K562 (cell line): Measurements from ENCODE around the gene GUCY2D. TPM values are rescaled to one million over a fixed set of nuclear protein-coding genes. Genes with fewer than 3 reads are reported as not detected.

Source experiments
- ATAC-seq: fragments of 200-7000 bp; cut with Tn5 transposase; 3 replicates; pipeline ENCODE4 v1.9.1; 2020; ENCODE audit warnings: moderate library complexity
- BruUV-seq: library from RNA; stranded (reverse); fragments of 400-500 nt; replicated peaks from 2 replicates; lab custom pipeline; 2021; lab: Mats Ljungman, UMichigan
- CTCF ChIA-PET: fragments of 300-600 bp; formaldehyde crosslinking; extraction: SDS; loops from one replicate; lab custom pipeline; 2021; ENCODE audit warnings: low intra/inter-chr PET ratio; lab: Yijun Ruan, JAX
- POLR2A ChIA-PET: fragments of 300-600, 350-650 bp; sonication (Branson Sonifier 250); formaldehyde crosslinking; extraction: SDS; loops from one replicate; lab custom pipeline; 2021; ENCODE audit warnings: antibody characterized with exemption, inconsistent platforms; lab: Yijun Ruan, JAX
- DNase-seq, 4 experiments: peaks; one replicate each; pipeline versions ENCODE4 v3.0.0 to v3.0.0-alpha.2; 2011 to 2018; ENCODE audit warnings: low spot score in 3 of 4, mixed read lengths in 3 of 4; ENCODE audit errors: extremely low read depth in 1 of 4
- FAIRE-seq: peaks from 2 replicates; lab custom pipeline; 2011; peaks lifted over from hg19 to GRCh38; lab: Jason Lieb, UNC
- H2AFZ ChIP-seq: 2 replicates; pipeline ENCODE4 v1.6.0; 2011; ENCODE audit warnings: low read depth, low read length, control low read depth, inconsistent platforms
- H3K27ac ChIP-seq: fragments of 200-600 bp; 3 replicates; pipeline ENCODE4 v1.8.0; 2011; ENCODE audit warnings: low read depth, mild to moderate bottlenecking, control low read depth, inconsistent platforms, low read length, moderate library complexity, mixed read lengths; ENCODE audit errors: extremely low read depth
- H3K27me3 ChIP-seq, 2 experiments: fragments of 300-600 bp in 1 of 2; 2 replicates in 1 of 2; 3 replicates in 1 of 2; pipeline versions ENCODE4 v1.6.0 to v1.8.0; 2011; ENCODE audit warnings: inconsistent platforms in 2 of 2, low read length in 2 of 2, mild to moderate bottlenecking in 1 of 2, mixed read lengths in 1 of 2, moderate library complexity in 1 of 2; ENCODE audit not compliant: control insufficient read depth in 2 of 2, insufficient read depth in 2 of 2
- H3K36me3 ChIP-seq: fragments of 300-600 bp; 3 replicates; pipeline ENCODE4 v1.8.0; 2011; ENCODE audit warnings: mild to moderate bottlenecking, low read length, inconsistent platforms; ENCODE audit not compliant: control insufficient read depth, insufficient read depth
- H3K4me1 ChIP-seq, 2 experiments: fragments of 200-600 bp in 1 of 2; replicated peaks in 1 of 2; 2 replicates in 1 of 2; 3 replicates in 1 of 2; pipeline versions ENCODE4 v1.5.1 to v1.8.0; 2011; ENCODE audit warnings: inconsistent platforms in 2 of 2, low read length in 2 of 2, mild to moderate bottlenecking in 1 of 2, mixed read lengths in 1 of 2, moderate library complexity in 1 of 2; ENCODE audit not compliant: control insufficient read depth in 2 of 2, insufficient read depth in 2 of 2
- H3K4me2 ChIP-seq: 2 replicates; pipeline ENCODE4 v1.6.1; 2011; ENCODE audit warnings: low read length, control low read depth, inconsistent platforms, mixed read lengths; ENCODE audit not compliant: insufficient read depth
- H3K4me3 ChIP-seq: fragments of 200-600 bp; sonication (generic), shearing (Covaris generic); 2 replicates; pipeline ENCODE4 v1.5.1; 2016; ENCODE audit warnings: control low read depth, inconsistent platforms
- H3K79me2 ChIP-seq: fragments of 200-600 bp; 3 replicates; pipeline ENCODE4 v1.8.0; 2011; ENCODE audit warnings: low read length, inconsistent platforms; ENCODE audit not compliant: control insufficient read depth, insufficient read depth
- H3K9ac ChIP-seq, 2 experiments: 2 replicates each; pipeline versions ENCODE4 v1.6.0 to v1.6.1; 2011; ENCODE audit warnings: low read depth in 2 of 2, low read length in 2 of 2, control low read depth in 1 of 2, inconsistent platforms in 1 of 2, mild to moderate bottlenecking in 1 of 2, mixed read lengths in 1 of 2; ENCODE audit not compliant: insufficient read depth in 1 of 2
- H3K9me1 ChIP-seq: one replicate; pipeline ENCODE4 v1.6.0; 2011; ENCODE audit warnings: inconsistent platforms, mild to moderate bottlenecking, low read length, moderate library complexity; ENCODE audit not compliant: control insufficient read depth, insufficient read depth
- H3K9me3 ChIP-seq: replicated peaks from 2 replicates; pipeline ENCODE4 v1.5.1; 2011; ENCODE audit warnings: low read depth, low read length, inconsistent platforms; ENCODE audit not compliant: control insufficient read depth, insufficient read depth
- H4K20me1 ChIP-seq: replicated peaks from 2 replicates; pipeline ENCODE4 v1.6.1; 2011; ENCODE audit warnings: low read length, inconsistent platforms, mixed read lengths; ENCODE audit not compliant: control insufficient read depth, insufficient read depth
- ARHGAP35 ChIP-seq: fragments of 450-650 bp; IDR thresholded peaks from 2 replicates; pipeline ENCODE4 v1.6.1; 2018; ENCODE audit not compliant: partially characterized antibody
- ARID2 ChIP-seq: fragments of 450-650 bp; IDR thresholded peaks from 2 replicates; pipeline ENCODE4 v1.6.1; 2017; ENCODE audit warnings: antibody characterized with exemption, mild to moderate bottlenecking
- CREB1 ChIP-seq, 2 experiments: sonication (generic) in 1 of 2; formaldehyde crosslinking in 1 of 2; IDR thresholded peaks; 2 replicates each; pipeline versions ENCODE4 v1.6.1 to v1.8.0; 2012 to 2022; ENCODE audit warnings: inconsistent platforms in 1 of 2, mild to moderate bottlenecking in 1 of 2, missing genetic modification reagents in 1 of 2, moderate library complexity in 1 of 2
- ETS2 ChIP-seq: IDR thresholded peaks from 2 replicates; pipeline ENCODE4 v1.6.1; 2016; ENCODE audit warnings: borderline replicate concordance, missing genetic modification characterization, mild to moderate bottlenecking, moderate library complexity, missing compliant biosample characterization; ENCODE audit not compliant: poor library complexity, severe bottlenecking
- FOS ChIP-seq: IDR thresholded peaks from 3 replicates; pipeline ENCODE4 v1.6.1; 2011; ENCODE audit not compliant: insufficient read length; ENCODE audit errors: extremely low read depth
- GATAD2A ChIP-seq: fragments of 450-650 bp; IDR thresholded peaks from 2 replicates; pipeline ENCODE4 v1.6.1; 2017
- HLTF ChIP-seq: fragments of 450-650 bp; IDR thresholded peaks from 2 replicates; pipeline ENCODE4 v1.6.1; 2016
- KHSRP ChIP-seq: fragments of 450-650 bp; IDR thresholded peaks from 2 replicates; pipeline ENCODE4 v1.6.1; 2017
- KLF16 ChIP-seq: IDR thresholded peaks from 2 replicates; pipeline ENCODE4 v1.6.1; 2016; ENCODE audit warnings: antibody characterized with exemption
- MBD2 ChIP-seq: sonication (generic); IDR thresholded peaks from 2 replicates; pipeline ENCODE4 v1.6.1; 2016; ENCODE audit warnings: low read depth, borderline replicate concordance
- NR4A1 ChIP-seq, 2 experiments: fragments of 250-450 bp in 1 of 2; fragments of 450-650 bp in 1 of 2; sonication (Bioruptor Pico) in 1 of 2; IDR thresholded peaks; 2 replicates each; pipeline versions ENCODE4 v1.4.0 to v1.6.1; 2016 to 2020; ENCODE audit warnings: mild to moderate bottlenecking in 2 of 2, missing compliant biosample characterization in 1 of 2, missing genetic modification characterization in 1 of 2, moderate library complexity in 1 of 2
- NRF1 ChIP-seq, 2 experiments: fragments of 450-650 bp; IDR thresholded peaks in 1 of 2; conservative IDR thresholded peaks in 1 of 2; 2 replicates each; pipeline ENCODE4 v1.6.1; 2014; ENCODE audit warnings: mild to moderate bottlenecking in 2 of 2
- POLR2A ChIP-seq: fragments of 450-650 bp; conservative IDR thresholded peaks from 2 replicates; pipeline ENCODE4 v1.6.1; 2016
- POLR2AphosphoS2 ChIP-seq: IDR thresholded peaks from 2 replicates; pipeline ENCODE4 v1.6.1; 2012; ENCODE audit warnings: low read length, improper control_type of control experiment
- RFX1 ChIP-seq: fragments of 450-650 bp; IDR thresholded peaks from 2 replicates; pipeline ENCODE4 v1.6.1; 2016; ENCODE audit warnings: mild to moderate bottlenecking, moderate library complexity
- SMARCA5 ChIP-seq: fragments of 450-650 bp; IDR thresholded peaks from 2 replicates; pipeline ENCODE4 v1.6.1; 2016
- TAF15 ChIP-seq: fragments of 200-400 bp; formaldehyde crosslinking; IDR thresholded peaks from 2 replicates; pipeline ENCODE4 v1.6.1; 2017; ENCODE audit warnings: mild to moderate bottlenecking, low read depth, low read length, moderate library complexity
- XRCC4 ChIP-seq: IDR thresholded peaks from one replicate; pipeline ENCODE4 v1.6.1; 2011; ENCODE audit not compliant: insufficient read depth, insufficient read length; ENCODE audit errors: extremely low read depth
- XRCC5 ChIP-seq: fragments of 200-400 bp; formaldehyde crosslinking; IDR thresholded peaks from 2 replicates; pipeline ENCODE4 v1.6.1; 2017; ENCODE audit warnings: low read depth, mild to moderate bottlenecking, low read length
- ZFP36 ChIP-seq: fragments of 150-350 bp; IDR thresholded peaks from 2 replicates; pipeline ENCODE4 v1.6.1; 2018; ENCODE audit warnings: low read length, low read depth; ENCODE audit not compliant: partially characterized antibody
- WGBS: fragments of 100-300 bp; shearing (Covaris generic); methylation state at CpG from one replicate; pipeline ENCODE4 v1.1.6; 2016; ENCODE audit warnings: low coverage, mixed read lengths; ENCODE audit not compliant: insufficient coverage; ENCODE audit errors: missing lambda C conversion rate; 5-methylcytosine and 5-hydroxymethylcytosine counted together
- in situ Hi-C: fragments of 300-500 bp; cut with MboI; formaldehyde crosslinking; loops from 4 replicates; pipeline ENCODE4 v1.15.0; 2018; ENCODE audit warnings: inconsistent platforms, mixed read lengths
- intact Hi-C: fragments of 100-400 bp; cut with micrococcal nuclease; formaldehyde crosslinking; loops from 2 replicates; pipeline ENCODE4 v1.14.2; 2022
- polyA plus RNA-seq, 8 experiments: library from polyadenylated mRNA; depleted of rRNA in 4 of 8; stranded (reverse) in 5 of 8; unstranded in 3 of 8; fragments of >200 nt; fragmentation: Nextera tagmentation in 2 of 8; fragmentation: Illumina TruSeq in 1 of 8; extraction: Ambion mirVana in 2 of 8; extraction: Trizol in 1 of 8; gene quantifications; 2 replicates each; pipeline versions ENCODE4 v1.2.1 to v1.2.3, GENCODE V29; 2011 to 2014; ENCODE audit warnings: inconsistent platforms in 1 of 8, missing spikeins in 1 of 8
- total RNA-seq, 7 experiments: library from RNA; depleted of rRNA in 6 of 7; stranded (reverse); fragments of >200 nt in 6 of 7; fragmentation: Illumina TruSeq in 2 of 7; extraction: Trizol in 2 of 7; gene quantifications; 2 replicates each; pipeline versions ENCODE4 v1.2.1 to v1.2.3, GENCODE V29; 2011 to 2021; ENCODE audit warnings: low replicate concordance in 1 of 7

The GUCY2D gene
- total and polyA plus RNA-seq, 9 of the 15 experiments (the other 6 are each of a cell fraction or from before 2014, with no cell fraction given): 0.05 TPM; not detected in 8

DNA sequence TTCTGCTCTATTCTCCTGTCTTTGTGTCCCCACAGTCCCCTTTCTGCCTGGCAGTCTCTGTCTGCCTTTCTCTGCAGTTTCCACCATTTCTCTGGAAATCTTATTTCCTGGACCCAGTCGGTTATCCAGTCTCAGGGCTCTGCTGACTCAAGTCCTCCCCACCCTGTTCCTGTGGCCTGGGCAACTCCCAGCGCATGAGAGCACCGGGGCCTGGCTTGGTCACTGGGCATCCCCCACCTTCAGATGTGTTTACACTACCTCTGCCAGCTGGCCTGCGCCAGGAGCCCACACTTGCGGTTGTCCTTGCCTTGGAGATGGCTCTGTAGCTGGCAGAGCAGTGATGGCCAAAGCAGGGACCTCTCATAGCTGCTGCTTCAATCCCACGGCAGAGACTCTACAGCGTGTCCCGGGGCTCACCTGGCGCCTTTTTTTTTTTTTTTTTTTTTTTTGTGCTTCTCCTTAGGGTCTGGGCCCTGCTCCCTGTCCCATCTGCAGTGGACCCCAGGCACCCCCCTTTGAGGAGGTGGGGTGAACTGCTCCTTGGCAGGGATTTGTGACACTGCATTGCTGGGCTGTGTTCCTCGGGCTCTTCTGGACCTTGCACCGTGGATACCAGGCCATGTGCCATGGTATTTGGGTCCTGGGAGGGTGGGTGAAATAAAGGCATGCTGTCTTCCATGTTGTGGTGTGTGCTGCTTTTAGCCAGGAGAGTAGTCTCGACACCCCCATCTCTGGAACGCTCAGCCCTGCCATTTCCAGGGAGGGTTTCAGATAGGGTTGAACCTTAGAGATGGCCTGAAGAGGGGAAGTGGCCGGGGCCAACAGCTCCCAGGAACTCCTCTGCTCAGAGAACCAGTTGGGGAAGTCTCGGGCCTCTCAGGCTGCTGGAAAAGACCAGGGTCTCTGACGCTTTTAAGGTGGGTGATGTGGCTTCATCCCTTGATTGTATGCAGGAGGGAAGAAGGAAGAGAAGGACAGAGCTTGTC is 17.5 kb downstream of the GUCY2D start (continued):
- TF ChIP-seq NR4A1 (CRISPR knock-in tag; IDR thresholded peaks at IDR 0.05) (no peak), NR4A1 (tag; IDR thresholded peaks at IDR 0.05) (no peak), GATAD2A (no peak), ARID2 (no peak)

GRCh38 chr17:8020776-8021564 is 18.6 kb downstream of the GUCY2D start:
- intact Hi-C loops (no loop called here), in situ Hi-C loops (no loop called here)
- no peak overlapping the region for H3K4me2 ChIP-seq
- FAIRE-seq: no peak
- H3K9me3 ChIP-seq: no peaks in the 10 kb centered on the region
- H3K4me3 ChIP-seq: no peak overlapping the region
- no peaks in the 10 kb centered on the region for H3K79me2 ChIP-seq
- no peak overlapping the region for H3K27ac ChIP-seq
- POLR2A ChIA-PET: no interaction called here
- no peak overlapping the region for H3K9ac ChIP-seq
- H2AFZ ChIP-seq: no peak overlapping the region
- BruUV-seq: no TSS peak
- no peak for DNase-seq
- CTCF ChIA-PET: no interaction called here
- WGBS: 5% methylated on average over 7 of the region's 9 CpGs
- no peaks in the 10 kb centered on the region for H4K20me1 ChIP-seq
- no peaks in the 10 kb centered on the region for H3K36me3 ChIP-seq
- peaks cover 0 to 7% of the 10 kb centered on the region in 2 experiments; a peak in 2 of 5 replicates for H3K4me1 ChIP-seq
- ATAC-seq: no peak
- H3K27me3 ChIP-seq: peaks cover 6 to 44% of the 10 kb centered on the region in 2 experiments; a peak in 4 of 5 replicates
- H3K9me1 ChIP-seq: no peaks in the 10 kb centered on the region
- TF ChIP-seq TAF15: no peak
- TF ChIP-seq KHSRP: no peak
- no peak for TF ChIP-seq POLR2AphosphoS2
- TF ChIP-seq NRF1 (conservative IDR thresholded peaks at IDR 0.05 in 1 of 2, IDR thresholded peaks at IDR 0.05 in 1 of 2): no peak
- no peak for TF ChIP-seq FOS
- no peak for TF ChIP-seq ETS2
- no peak for TF ChIP-seq RFX1
- no peak for TF ChIP-seq MBD2
- no peak for TF ChIP-seq XRCC4
- no peak for TF ChIP-seq KLF16
- no peak for TF ChIP-seq SMARCA5
- no peak for TF ChIP-seq XRCC5
- no peak for TF ChIP-seq HLTF
- no peak for TF ChIP-seq ZFP36
- TF ChIP-seq ARHGAP35: no peak
- TF ChIP-seq CREB1 (IDR thresholded peaks at IDR 0.05): no peak
- TF ChIP-seq CREB1 (CRISPR knock-in tag; IDR thresholded peaks at IDR 0.05): no peak
- TF ChIP-seq POLR2A: no peak
